Gastrocnemius medialis (tissue), 4 donors: ENCODE data around the gene RGS14.

Experiments used
- POLR2A ChIP-seq, 2 donors: fragments of 450-650 bp; IDR thresholded peaks; one replicate each; pipeline ENCODE4 v1.6.1; 2017; ENCODE audit warnings: antibody characterized with exemption in 2 of 2, mild to moderate bottlenecking in 2 of 2, moderate library complexity in 2 of 2
- TF ChIP-seq, protein P1 (sequence below), 5 experiments: fragments of 450-650 bp in 3 of 5; fragments of 200-600 bp in 2 of 5; sonication (generic) in 2 of 5; IDR thresholded peaks in 4 of 5; conservative IDR thresholded peaks in 1 of 5; 1 replicate in 4 of 5; 2 replicates in 1 of 5; pipeline ENCODE4 v1.5.1; 2016 to 2019; ENCODE audit warnings: antibody characterized with exemption in 5 of 5, mild to moderate bottlenecking in 3 of 5, moderate library complexity in 3 of 5

DNA sequence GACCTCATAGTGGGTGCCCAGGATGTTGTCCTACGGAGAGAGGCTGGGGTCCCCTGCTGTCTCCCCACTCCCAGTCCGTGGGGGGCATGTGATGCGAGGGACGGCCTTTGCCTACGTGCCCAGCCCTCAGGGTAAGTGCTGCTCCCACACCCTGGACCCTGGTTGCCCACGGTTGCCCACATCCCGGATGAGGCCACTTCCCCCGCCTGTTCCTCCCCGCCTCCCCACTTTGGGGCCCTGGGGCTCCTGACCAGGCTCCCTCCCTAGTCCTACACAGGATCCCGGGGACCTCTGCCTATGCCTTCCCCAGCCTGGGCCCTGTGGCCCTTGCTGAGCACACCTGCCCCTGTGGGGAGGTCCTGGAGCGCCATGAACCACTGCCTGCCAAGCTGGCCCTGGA is 28.0 kb downstream of the RGS14 start:
- TF ChIP-seq, protein P1, sequence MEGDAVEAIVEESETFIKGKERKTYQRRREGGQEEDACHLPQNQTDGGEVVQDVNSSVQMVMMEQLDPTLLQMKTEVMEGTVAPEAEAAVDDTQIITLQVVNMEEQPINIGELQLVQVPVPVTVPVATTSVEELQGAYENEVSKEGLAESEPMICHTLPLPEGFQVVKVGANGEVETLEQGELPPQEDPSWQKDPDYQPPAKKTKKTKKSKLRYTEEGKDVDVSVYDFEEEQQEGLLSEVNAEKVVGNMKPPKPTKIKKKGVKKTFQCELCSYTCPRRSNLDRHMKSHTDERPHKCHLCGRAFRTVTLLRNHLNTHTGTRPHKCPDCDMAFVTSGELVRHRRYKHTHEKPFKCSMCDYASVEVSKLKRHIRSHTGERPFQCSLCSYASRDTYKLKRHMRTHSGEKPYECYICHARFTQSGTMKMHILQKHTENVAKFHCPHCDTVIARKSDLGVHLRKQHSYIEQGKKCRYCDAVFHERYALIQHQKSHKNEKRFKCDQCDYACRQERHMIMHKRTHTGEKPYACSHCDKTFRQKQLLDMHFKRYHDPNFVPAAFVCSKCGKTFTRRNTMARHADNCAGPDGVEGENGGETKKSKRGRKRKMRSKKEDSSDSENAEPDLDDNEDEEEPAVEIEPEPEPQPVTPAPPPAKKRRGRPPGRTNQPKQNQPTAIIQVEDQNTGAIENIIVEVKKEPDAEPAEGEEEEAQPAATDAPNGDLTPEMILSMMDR (IDR thresholded peaks at IDR 0.05 in 4 of 5, conservative IDR thresholded peaks at IDR 0.05 in 1 of 5): no peak
- TF ChIP-seq POLR2A (IDR thresholded peaks at IDR 0.05): no peak
